BLaER1 treated with 17β-estradiol and CSF1 and Interleukin-3, amounts not matched to agents 10 nM and 100 nM (cell line): ENCODE results near the gene ZNF644.

Experiments used
- H3K27ac ChIP-seq, 11 experiments: shearing (Covaris generic); formaldehyde crosslinking; 2 replicates each; pipeline ENCODE4 v1.8.1; 2022
- H3K27me3 ChIP-seq, 11 experiments: shearing (Covaris generic); formaldehyde crosslinking; 2 replicates each; pipeline ENCODE4 v1.8.1; 2022
- H3K36me3 ChIP-seq, 11 experiments: shearing (Covaris generic); formaldehyde crosslinking; 2 replicates each; pipeline ENCODE4 v1.8.1; 2022
- H3K4me1 ChIP-seq, 10 experiments: shearing (Covaris generic); formaldehyde crosslinking; 2 replicates each; pipeline ENCODE4 v1.8.1; 2022
- H3K4me2 ChIP-seq, 11 experiments: shearing (Covaris generic); formaldehyde crosslinking; 2 replicates each; pipeline ENCODE4 v1.8.1; 2022
- H3K4me3 ChIP-seq, 10 experiments: shearing (Covaris generic); formaldehyde crosslinking; 2 replicates each; pipeline ENCODE4 v1.8.1; 2022
- H3K9ac ChIP-seq, 11 experiments: shearing (Covaris generic); formaldehyde crosslinking; 2 replicates each; pipeline ENCODE4 v1.8.1; 2022
- H3K9me3 ChIP-seq, 11 experiments: shearing (Covaris generic); formaldehyde crosslinking; replicated peaks in 1 of 11; 2 replicates each; pipeline ENCODE4 v1.8.1; 2022
- H4K20me1 ChIP-seq, 11 experiments: shearing (Covaris generic); formaldehyde crosslinking; 2 replicates each; pipeline ENCODE4 v1.8.1; 2022
- Cebpa-rat ChIP-seq, 11 experiments: shearing (Covaris generic); IDR thresholded peaks; 2 replicates each; pipeline ENCODE4 v1.8.1; 2022

The ZNF644 gene

DNA sequence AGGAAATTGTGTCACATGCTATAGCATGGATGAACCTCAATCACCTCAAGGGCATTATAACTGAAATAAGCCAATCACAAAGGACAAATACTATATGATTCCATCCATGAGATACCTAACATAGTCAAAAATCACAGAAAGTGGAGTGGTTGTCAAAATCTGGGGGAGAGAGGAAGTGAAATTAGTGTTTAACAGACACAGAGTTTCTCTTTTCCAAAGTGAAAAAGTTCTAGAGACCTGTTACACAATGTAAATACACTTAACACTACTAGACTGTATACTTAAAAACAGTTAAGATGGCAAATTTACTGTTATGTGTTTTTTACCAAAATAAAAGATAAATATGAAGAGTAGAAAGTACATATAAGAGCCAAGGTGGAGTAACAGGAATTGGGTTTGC lies 31.8 kb downstream of the ZNF644 start:
- Histone ChIP-seq H4K20me1 (peaks cover 27 to 100% (median 84%) of the 10 kb centered on the region in 11 experiments; a peak in 20 of 22 replicates), H3K27me3 (no peaks in the 10 kb centered on the region), H3K27ac (peak overlapping the region in 3 of 11 experiments; percentile 0 to 34 (median 8); a peak in 2 of 22 replicates), H3K9ac (no peak overlapping the region), H3K4me2 (peak overlapping the region in 3 of 11 experiments; percentile 22 to 64 (median 56); a peak in 6 of 22 replicates), H3K4me1 (peaks cover 0 to 57% (median 9%) of the 10 kb centered on the region in 10 experiments; a peak in 10 of 20 replicates), H3K36me3 (peaks cover 12 to 90% (median 70%) of the 10 kb centered on the region in 11 experiments; a peak in 21 of 22 replicates), H3K4me3 (no peak overlapping the region; a peak in 1 of 20 replicates), H3K9me3 (peaks cover 18 to 88% (median 76%) of the 10 kb centered on the region in 11 experiments)
- no peak for TF ChIP-seq Cebpa-rat (IDR thresholded peaks at IDR 0.05)

DNA sequence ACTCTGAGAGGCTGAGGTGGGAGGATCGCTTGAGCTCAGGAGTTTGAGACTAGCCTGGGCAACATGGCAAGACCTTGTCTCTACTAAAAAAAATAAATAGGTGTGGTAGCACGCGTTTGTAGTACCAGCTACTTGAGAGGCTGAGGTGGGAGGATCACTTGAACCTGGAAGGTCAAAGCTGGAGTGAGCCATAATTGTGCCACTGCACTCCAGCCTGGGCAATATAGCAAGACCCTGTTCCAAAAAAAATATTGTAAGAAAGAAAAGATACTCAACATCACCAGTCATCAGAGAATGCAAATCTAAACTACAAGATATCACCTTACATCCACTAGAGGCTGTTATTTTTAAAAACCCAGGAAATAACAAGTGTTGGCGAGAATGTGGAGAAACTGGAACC lies 32.5 kb downstream of the ZNF644 start:
- peaks cover 0 to 64% (median 9%) of the 10 kb centered on the region in 10 experiments; a peak in 11 of 20 replicates for H3K4me1 ChIP-seq
- H3K9ac ChIP-seq: no peak overlapping the region
- H4K20me1 ChIP-seq: peaks cover 31 to 100% (median 83%) of the 10 kb centered on the region in 11 experiments; a peak in 20 of 22 replicates
- H3K27me3 ChIP-seq: no peaks in the 10 kb centered on the region
- H3K4me3 ChIP-seq: peak overlapping the region in 1 of 10 experiments; percentile 9; a peak in 2 of 20 replicates
- peaks cover 7 to 90% (median 70%) of the 10 kb centered on the region in 11 experiments; a peak in 21 of 22 replicates for H3K36me3 ChIP-seq
- H3K4me2 ChIP-seq: peak overlapping the region in 2 of 11 experiments; percentile 37 to 64; a peak in 4 of 22 replicates
- no peak overlapping the region for H3K27ac ChIP-seq
- TF ChIP-seq Cebpa-rat (IDR thresholded peaks at IDR 0.05): no peak
- peaks cover 14 to 86% (median 69%) of the 10 kb centered on the region in 11 experiments for H3K9me3 ChIP-seq

DNA sequence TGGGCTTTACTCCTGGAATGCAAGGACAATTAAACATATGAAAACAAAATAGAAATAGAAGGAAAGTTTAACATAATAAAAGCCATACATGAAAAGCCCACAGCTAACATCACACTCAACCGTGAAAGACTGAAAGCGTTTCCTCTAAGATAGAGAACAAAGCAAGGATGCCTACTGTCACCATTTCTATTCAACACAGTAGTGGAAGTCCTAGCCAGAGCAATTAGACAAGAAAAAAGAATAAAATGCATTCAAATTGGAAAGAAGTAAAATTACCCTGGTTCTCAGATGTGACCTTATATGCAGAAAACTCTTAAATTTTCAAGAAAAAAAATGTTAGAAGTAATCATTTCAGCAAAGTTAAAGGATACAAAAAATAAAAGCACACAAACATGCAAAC lies 34.0 kb downstream of the ZNF644 start:
- H3K9ac ChIP-seq: no peak overlapping the region
- TF ChIP-seq Cebpa-rat (IDR thresholded peaks at IDR 0.05): no peak
- H3K27ac ChIP-seq: no peak overlapping the region
- peak overlapping the region in 2 of 11 experiments; percentile 40 to 55; a peak in 6 of 22 replicates for H3K4me2 ChIP-seq
- no peaks in the 10 kb centered on the region for H3K27me3 ChIP-seq
- no peak overlapping the region for H3K4me3 ChIP-seq
- H3K9me3 ChIP-seq: peaks cover 14 to 74% (median 60%) of the 10 kb centered on the region in 11 experiments
- peaks cover 5 to 90% (median 73%) of the 10 kb centered on the region in 11 experiments; a peak in 21 of 22 replicates for H3K36me3 ChIP-seq
- peaks cover 0 to 74% (median 13%) of the 10 kb centered on the region in 10 experiments; a peak in 11 of 20 replicates for H3K4me1 ChIP-seq
- H4K20me1 ChIP-seq: peaks cover 26 to 100% (median 83%) of the 10 kb centered on the region in 11 experiments; a peak in 20 of 22 replicates

DNA sequence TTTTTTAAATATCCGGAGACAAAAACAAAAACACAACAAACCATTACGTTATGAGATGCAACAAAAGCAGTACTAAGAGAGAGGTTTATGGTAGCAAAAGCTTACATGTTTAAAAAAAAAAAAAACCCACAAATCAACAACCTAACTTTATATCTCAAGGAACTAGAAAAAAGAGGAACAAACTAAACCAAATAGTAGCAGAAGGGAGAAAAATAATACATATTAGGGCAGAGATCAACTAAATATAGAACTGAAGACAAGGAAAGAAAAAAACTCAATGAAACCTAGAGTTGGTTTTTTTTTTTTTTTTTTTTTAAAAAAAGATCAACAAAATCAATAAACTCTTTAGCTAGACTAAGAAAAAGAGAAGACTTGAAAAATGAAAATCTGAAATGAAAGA lies 34.9 kb downstream of the ZNF644 start:
- Histone ChIP-seq H3K4me2 (peak overlapping the region in 6 of 11 experiments; percentile 8 to 56 (median 34); a peak in 10 of 22 replicates), H4K20me1 (peaks cover 23 to 100% (median 79%) of the 10 kb centered on the region in 11 experiments; a peak in 19 of 22 replicates), H3K9me3 (peaks cover 14 to 65% (median 54%) of the 10 kb centered on the region in 11 experiments), H3K36me3 (peaks cover 4 to 88% (median 65%) of the 10 kb centered on the region in 11 experiments; a peak in 21 of 22 replicates), H3K27ac (peak overlapping the region in 2 of 11 experiments; percentile 16 to 20; a peak in 1 of 22 replicates), H3K4me3 (no peak overlapping the region), H3K9ac (no peak overlapping the region), H3K27me3 (no peaks in the 10 kb centered on the region), H3K4me1 (peaks cover 0 to 74% (median 13%) of the 10 kb centered on the region in 10 experiments; a peak in 11 of 20 replicates)
- no peak for TF ChIP-seq Cebpa-rat (IDR thresholded peaks at IDR 0.05)

GRCh38 chr1:90977522-90977921 lies 44.3 kb downstream of the ZNF644 start:
- TF ChIP-seq Cebpa-rat (IDR thresholded peaks at IDR 0.05): no peak
- H3K9ac ChIP-seq: no peak overlapping the region
- H3K27ac ChIP-seq: no peak overlapping the region
- H4K20me1 ChIP-seq: peaks cover 15 to 100% (median 65%) of the 10 kb centered on the region in 11 experiments; a peak in 18 of 22 replicates
- H3K27me3 ChIP-seq: no peaks in the 10 kb centered on the region
- H3K4me1 ChIP-seq: peaks cover 0 to 17% (median 0%) of the 10 kb centered on the region in 10 experiments; a peak in 4 of 20 replicates
- H3K36me3 ChIP-seq: peaks cover 59 to 98% (median 82%) of the 10 kb centered on the region in 11 experiments
- no peak overlapping the region for H3K4me3 ChIP-seq
- H3K4me2 ChIP-seq: no peak overlapping the region
- peaks cover 0 to 20% (median 12%) of the 10 kb centered on the region in 11 experiments; a peak in 10 of 22 replicates for H3K9me3 ChIP-seq

- TF ChIP-seq Cebpa-rat (IDR thresholded peaks at IDR 0.05): no peak
- H3K9me3 ChIP-seq: peaks cover 0 to 13% (median 6%) of the 10 kb centered on the region in 11 experiments; a peak in 9 of 22 replicates
- no peak overlapping the region for H3K9ac ChIP-seq
- peaks cover 51 to 86% (median 78%) of the 10 kb centered on the region in 11 experiments for H3K36me3 ChIP-seq
- H3K27ac ChIP-seq: no peak overlapping the region
- H3K4me2 ChIP-seq: peak overlapping the region in 1 of 11 experiments; percentile 30; a peak in 1 of 22 replicates
- no peak overlapping the region for H3K4me3 ChIP-seq
- H4K20me1 ChIP-seq: peaks cover 35 to 100% (median 72%) of the 10 kb centered on the region in 11 experiments; a peak in 20 of 22 replicates
- peaks cover 0 to 17% (median 0%) of the 10 kb centered on the region in 10 experiments; a peak in 4 of 20 replicates for H3K4me1 ChIP-seq
- H3K27me3 ChIP-seq: no peaks in the 10 kb centered on the region
Measured at GRCh38 chr1:90973897-90974798, 47.7 kb downstream of the ZNF644 start.

GRCh38 chr1:90970208-90970607 lies 51.6 kb downstream of the ZNF644 start:
- Histone ChIP-seq H3K9ac (no peak overlapping the region), H3K27ac (no peak overlapping the region), H3K36me3 (peaks cover 27 to 70% (median 47%) of the 10 kb centered on the region in 11 experiments), H4K20me1 (peaks cover 56 to 100% (median 83%) of the 10 kb centered on the region in 11 experiments; a peak in 21 of 22 replicates), H3K9me3 (peaks cover 0 to 7% (median 0%) of the 10 kb centered on the region in 11 experiments; a peak in 2 of 22 replicates), H3K4me2 (no peak overlapping the region), H3K27me3 (no peaks in the 10 kb centered on the region), H3K4me1 (peaks cover 0 to 13% (median 0%) of the 10 kb centered on the region in 10 experiments; a peak in 4 of 20 replicates), H3K4me3 (no peak overlapping the region)
- no peak for TF ChIP-seq Cebpa-rat (IDR thresholded peaks at IDR 0.05)

DNA sequence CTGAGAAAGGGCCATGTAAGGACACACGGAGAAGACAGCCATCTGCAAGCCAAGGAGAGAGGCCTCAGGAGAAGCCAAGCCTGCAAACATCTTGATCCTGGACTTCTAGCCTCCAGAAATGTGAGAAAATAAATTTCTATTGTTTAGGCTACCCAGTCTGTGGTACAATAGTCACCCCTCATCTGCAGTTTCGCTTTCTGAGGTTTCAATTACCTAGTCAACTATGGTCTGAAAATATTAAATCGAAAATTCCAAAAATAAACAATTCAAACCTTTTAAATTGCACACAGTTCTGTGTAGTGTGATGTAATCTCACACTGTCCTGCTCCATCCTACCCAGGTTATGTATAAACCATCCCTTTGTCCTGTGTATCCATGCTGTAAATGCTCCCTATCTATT lies 52.6 kb downstream of the ZNF644 start:
- no peak overlapping the region for H3K9ac ChIP-seq
- peaks cover 58 to 100% (median 83%) of the 10 kb centered on the region in 11 experiments; a peak in 21 of 22 replicates for H4K20me1 ChIP-seq
- no peak overlapping the region for H3K4me2 ChIP-seq
- peaks cover 0 to 3% (median 0%) of the 10 kb centered on the region in 10 experiments; a peak in 2 of 20 replicates for H3K4me1 ChIP-seq
- peaks cover 0 to 7% (median 0%) of the 10 kb centered on the region in 11 experiments; a peak in 2 of 22 replicates for H3K9me3 ChIP-seq
- H3K4me3 ChIP-seq: no peak overlapping the region
- TF ChIP-seq Cebpa-rat (IDR thresholded peaks at IDR 0.05): no peak
- H3K27ac ChIP-seq: no peak overlapping the region
- H3K36me3 ChIP-seq: peaks cover 24 to 72% (median 41%) of the 10 kb centered on the region in 11 experiments
- no peaks in the 10 kb centered on the region for H3K27me3 ChIP-seq
